ENCODE results near the gene GALNT16.

- TF ChIP-seq POLR2A (IDR thresholded peaks at IDR 0.05) (no peak), CTCF (IDR thresholded peaks at IDR 0.05) (no peak)
Observed at GRCh38 chr14:69226736-69227135, 33.2 kb upstream of the GALNT16 start.
